GM04503 (cell line): ENCODE results near the gene ADPRH.
"Not testable (repeated sequence)": the region's sequence is repeated elsewhere in the genome, so short reads cannot be mapped to it uniquely, and the experiment has no call there.

Source experiments
- DNase-seq: peaks from one replicate; pipeline ENCODE4 v3.0.0-alpha.2; 2012; ENCODE audit warnings: low read depth

ADPRH gene

DNA sequence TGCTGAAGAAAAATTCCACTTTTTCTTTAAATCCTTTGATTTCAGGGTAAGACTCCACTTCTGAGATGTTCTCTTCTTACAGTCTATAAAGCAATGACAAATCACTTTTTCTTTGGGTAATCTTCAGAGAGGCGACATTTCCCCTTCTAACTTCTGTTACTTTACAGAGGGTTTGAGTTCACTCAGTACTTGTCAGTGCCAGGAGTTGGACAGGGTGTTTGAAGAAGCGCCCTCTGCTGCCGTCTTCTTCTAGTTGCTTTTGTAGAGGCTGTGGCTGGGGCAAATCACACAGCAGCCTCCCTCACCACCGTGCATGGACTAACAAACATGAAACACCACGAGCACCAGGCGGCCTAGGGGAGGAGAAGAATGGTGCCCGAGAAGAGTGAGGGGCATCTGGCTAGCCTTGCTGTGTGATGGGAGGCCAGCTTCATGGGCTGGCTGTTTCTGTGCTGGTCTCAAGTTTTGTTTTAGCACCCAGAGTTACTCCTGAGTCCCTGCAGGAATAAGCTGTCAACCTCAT lies 19.8 kb upstream of the ADPRH start, which contains the start of gene CD80:
TSS of gene CD80 (minus strand) at position 174 of the 523 bp plus-strand sequence. CDS start 1,886 bp downstream, outside the sequence.
- DNase-seq = no peak

DNA sequence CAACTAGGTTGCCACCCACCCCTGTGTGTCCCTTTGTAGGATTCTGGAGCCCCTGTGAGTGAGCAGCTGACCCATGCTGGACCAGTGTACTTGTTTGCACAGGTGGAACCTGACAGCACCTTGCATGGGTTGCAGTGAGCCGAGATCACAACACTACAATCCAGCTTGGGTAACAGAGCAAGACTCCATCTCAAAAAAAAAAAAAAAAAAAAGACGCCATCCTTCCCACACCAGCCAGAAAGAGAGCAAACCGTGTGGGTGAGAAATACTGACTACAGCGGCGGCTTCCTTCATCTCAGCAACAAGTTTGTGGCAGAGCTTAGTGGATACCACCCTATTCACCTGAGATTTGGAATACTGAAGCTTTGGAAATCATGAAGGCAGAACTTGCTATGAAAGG lies 19.1 kb upstream of the ADPRH start:
- no peak for DNase-seq

DNA sequence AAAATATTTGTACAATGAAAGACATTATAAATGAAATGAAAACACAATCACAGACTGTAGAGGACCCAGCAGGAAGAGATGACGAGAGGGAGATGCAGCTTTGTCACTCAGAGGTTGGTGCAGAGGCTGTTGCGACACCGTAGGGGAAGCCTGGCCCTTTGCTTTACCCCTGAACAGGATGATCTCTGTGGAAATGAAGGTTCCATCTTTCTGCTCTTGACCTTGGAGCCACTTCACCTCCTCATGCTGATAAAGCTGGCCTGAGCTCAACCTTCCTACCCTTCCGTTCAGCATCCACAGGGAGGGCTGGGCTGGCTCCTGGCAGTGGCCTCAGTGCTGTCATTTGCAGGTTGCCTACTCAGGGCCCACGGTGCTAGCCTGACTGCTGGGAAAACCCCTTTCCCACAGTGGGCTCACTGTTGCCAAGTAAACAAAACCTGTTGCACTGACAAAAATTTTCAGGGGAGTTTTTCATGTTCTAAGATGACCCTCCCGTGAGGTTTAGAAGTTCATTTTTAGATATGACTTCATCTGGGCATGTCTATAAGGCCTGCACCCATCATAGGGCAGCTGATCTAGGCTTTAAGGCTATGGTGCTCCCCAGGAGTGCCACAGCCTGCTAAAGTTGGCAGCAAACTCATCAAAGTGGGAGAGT lies 16.9 kb upstream of the ADPRH start:
- no peak for DNase-seq

DNA sequence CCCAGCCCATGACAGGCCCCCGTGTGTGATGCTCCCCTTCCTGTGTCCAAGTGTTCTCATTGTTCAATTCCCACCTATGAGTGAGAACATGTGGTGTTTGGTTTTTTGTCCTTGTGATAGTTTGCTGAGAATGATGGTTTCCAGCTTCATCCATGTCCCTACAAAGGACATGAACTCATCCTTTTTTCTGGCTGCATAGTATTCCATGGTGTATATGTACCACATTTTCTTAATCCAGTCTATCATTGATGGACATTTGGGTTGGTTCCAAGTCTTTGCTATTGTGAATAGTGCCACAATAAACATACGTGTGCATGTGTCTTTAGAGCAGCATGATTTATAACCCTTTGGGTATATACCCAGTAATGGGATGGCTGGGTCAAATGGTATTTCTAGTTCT lies 16.0 kb upstream of the ADPRH start:
- not testable (repeated sequence) for DNase-seq

DNA sequence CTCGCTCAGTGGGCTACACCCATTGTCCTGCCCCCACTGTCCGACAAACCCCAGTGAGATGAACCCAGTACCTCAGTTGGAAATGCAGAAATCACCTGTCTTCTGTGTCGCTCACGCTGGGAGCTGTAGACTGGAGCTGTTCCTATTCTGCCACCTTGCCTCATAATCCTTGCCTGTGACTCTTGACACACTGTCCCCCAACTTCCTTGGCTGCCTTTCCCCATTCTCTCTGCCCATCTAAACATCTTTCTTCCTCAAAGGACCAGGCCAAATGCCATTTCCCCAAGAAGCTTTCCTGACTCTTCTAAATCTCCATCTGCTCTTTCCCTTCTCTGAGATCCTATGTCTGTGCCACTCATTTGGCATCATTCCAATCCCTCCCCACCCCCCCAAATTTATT lies 10.1 kb upstream of the ADPRH start:
- no peak for DNase-seq

DNA sequence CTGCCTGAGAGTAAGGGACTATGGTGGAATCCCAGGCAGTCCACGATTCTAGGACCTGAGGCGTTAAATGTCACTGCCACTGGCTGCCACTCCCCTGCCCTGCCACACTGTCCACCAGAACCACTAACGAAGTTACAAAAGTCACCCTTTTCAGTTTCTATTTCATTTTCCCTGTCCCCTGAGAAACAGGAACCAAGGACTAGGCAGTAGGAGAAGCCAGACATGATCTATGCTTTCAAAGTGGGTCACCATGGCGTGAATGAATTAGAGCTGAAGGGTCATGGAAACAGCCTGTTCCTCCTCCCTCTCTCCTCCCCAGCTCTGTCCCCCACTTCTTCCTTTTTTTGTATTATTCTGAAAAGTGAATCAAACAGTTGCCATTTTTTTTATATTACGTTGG lies 9.1 kb upstream of the ADPRH start:
- no peak for DNase-seq

DNA sequence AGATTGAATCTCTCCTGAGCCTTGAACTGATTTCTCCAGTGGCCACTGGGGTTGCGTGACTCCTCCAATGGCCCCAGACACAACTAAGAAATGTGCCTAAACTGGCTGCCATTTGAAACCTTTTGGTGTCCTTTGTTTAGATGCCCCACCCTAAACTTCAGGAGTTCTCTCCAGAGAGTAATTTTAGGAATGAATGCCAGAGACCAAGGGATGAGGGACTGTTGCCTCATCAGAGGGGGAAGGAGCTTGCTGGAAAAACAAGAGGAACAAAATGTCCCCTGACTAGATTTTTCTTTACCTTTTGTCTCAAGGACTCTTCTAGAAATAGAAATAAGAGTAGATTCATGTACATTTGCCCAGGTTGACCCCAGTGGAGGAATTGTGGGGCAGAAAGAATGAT lies 8.1 kb upstream of the ADPRH start:
- DNase-seq = no peak

DNA sequence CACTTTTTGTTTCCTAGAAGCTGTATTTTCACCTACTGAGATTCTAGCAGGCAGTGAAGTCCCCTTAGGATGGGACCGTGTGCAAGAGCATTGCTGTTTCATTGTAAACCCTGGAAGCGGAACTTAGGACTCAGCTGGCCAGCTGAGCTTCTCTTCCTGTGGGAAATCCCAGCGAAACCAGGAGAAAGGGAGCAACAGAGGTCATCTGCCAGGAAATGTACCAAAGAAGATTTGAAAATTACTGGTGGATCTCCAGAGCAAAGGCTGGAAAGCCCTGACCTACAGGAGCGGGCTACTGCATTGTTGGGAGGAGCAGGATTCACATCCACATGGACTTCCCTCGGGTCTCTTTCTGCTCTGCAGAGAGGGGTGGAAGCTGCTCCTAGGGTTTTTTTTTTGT lies 7.6 kb upstream of the ADPRH start:
- no peak for DNase-seq

DNA sequence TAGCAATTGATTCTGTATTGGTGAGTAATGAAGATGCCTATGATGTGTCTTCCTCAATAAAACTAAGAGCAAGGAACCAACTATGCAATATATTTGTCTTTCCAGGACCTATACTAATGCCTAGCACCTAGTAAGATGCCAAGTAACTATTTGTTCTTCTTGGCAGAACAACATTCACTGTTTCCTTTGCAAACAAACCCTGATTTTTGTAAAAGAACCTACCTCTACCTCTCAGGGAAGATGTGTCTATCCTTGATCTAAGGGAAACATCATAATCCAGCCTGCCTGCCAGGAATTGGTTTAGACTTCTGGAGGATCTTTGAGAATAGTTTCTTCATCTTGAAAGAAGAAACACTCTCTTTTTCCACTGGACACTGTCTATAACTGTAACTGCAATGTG lies 3.8 kb upstream of the ADPRH start:
- DNase-seq = no peak

DNA sequence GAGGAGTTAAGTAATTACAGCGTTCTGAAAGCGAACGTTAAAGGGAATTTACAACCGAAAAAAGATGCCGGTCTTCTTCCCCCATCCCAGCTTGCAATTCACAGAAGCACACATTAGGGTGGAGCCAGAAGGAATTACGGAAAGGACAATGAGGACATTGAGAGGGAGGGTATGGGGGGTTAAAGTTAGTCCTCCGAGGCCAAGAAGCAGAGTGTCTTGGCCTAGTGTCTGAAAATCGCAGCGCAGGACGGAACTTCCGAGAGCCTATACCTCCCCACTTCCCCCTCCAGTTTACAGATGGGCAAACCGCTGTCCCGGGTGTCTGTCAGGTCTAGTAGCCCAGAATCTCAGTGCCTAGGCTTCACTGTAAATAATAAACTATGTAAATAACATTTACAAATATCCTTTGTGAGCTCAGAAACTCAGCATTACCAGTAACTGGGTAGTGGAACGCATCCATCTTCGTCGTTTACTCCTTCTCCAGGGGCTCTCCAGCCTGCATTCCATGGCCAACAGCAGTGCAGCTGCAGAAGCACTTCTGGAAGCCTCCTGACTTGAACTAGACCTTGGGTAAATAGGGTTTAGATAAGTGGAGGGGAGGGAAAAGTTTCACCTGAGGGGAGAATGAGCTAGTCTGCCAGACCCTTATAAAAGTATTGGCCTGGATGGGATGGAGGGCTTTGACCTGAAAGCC lies 922 bp downstream of the ADPRH start:
- no peak for DNase-seq

DNA sequence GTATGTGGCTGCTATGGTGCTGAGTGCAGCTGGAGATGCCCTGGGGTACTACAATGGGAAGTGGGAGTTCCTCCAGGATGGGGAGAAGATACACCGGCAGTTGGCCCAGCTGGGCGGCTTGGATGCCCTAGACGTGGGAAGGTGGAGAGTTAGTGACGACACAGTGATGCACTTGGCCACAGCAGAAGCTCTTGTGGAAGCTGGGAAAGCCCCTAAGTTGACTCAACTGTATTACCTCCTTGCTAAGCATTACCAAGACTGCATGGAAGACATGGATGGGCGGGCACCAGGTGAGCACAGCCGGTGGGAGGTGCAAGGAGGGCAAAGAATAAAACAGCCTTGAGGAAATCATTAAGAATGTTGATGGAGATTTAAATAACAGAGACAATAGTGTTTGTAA lies 2.9 kb downstream of the ADPRH start:
- no peak for DNase-seq

DNA sequence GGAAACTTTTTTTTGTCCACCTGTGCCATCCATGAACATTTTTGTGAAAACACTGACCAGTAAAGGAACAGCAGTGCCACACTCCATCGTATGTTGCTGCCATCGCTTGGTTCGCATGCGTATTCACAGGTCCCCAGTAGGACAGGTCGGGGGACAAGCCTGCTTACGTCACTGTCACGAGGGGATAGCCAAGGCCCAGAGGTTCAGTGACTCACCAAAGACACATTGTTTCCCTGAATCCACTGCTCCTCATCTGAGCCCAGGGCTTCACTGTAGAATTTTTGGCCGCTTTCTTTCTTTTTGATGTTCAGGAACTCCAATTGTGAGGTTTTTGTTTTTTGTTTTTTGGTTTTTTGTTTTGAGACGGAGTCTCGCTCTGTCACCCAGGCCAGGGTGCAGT lies 5.9 kb downstream of the ADPRH start:
- DNase-seq = no peak

DNA sequence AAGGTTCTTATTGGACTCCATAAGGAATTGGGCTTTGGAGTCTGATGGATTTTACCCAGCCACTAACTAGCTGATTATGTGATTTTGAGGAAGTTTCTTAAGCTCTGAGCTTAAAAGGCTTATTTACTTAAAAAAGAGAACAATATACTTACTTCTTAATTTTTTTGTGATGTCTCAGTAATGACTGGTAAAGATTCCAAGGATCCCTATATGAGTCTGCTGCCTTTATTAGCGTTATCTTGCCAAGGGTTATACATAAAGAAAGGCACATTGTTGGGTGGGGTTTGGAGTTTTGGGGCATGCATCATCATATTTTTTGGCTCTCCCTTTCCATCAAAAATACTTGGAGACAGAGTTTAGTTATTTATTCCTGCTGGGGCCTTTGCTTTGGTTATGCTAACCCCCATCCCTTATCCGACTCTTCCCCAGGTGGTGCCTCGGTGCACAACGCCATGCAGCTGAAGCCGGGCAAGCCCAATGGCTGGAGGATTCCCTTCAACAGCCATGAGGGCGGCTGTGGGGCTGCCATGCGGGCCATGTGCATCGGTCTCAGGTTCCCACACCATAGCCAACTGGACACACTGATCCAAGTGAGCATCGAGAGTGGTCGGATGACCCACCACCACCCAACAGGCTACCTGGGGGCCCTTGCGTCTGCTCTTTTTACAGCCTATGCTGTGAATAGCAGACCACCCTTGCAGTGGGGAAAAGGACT lies 6.7 kb downstream of the ADPRH start:
- no peak for DNase-seq

DNA sequence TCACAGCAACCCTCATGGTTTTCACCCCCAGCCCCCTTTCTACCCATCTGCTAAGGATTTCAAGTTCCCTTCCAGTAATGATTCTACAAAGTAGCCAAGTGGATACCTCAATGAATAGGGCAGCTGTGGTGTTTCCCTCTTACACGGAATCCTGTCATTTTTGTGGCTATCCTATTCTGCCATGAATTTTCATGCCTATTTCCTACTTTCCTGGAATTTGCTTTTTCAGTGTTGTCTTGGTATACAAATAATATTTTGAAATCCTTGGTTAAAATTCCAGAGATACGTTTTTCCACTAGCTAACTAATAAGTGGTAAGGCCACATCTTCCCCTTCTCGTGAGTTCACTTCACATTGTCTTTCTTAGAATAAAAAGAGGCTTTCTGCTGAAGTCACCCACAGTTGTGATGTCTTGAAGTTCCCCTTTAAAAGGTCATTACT lies 7.5 kb downstream of the ADPRH start:
- DNase-seq = peak; percentile 61

DNA sequence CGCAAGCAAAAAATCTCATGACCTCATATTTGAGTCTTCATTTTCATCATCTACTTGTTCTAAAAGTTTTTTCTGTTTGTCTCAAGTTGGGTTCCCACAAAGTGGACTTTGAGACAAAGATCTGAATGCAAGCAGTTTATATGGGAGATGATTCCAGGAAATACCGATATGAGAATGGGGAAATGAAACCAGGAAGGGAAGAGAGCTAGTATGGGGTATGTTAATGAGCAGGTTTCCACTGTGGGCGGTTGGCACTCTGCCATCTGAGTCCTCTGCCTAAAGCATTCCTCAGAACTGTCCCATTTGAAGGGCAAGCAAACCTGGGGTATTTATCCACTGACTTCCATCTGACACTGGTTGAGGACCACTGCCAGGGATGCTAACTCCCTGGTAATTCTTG lies 8.8 kb downstream of the ADPRH start:
- no peak for DNase-seq

DNA sequence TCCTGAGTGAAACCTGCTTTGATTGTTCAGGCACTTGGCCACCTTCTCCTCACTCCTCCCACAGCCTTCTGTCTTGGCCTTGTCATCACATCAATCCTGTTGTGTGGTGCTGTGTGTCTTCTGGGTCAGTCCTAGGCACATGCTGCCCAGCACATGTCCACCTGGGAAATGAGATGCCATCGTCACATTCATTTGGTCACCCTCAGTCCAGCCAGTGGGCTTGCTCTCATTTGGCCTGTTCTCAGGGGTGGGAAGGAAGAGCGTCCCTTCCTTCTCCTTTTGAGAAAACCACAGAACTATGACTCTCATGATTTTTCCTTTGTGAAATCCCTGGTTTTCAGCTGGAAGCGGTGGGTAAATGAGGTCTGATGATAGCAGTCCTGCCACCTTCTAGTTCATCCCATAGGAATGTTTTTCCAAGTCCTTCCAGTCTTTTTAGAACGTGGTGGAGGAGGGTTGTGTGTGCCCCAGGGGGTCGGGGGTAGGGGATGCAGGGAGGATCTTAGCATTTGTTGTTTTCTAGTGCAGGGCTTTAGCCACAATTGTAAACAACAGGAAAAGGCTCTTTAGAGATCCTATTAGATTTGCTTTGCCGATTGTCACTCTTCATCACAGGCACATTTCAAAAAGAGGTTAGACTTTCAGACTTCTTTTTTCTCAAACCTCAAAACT lies 9.9 kb downstream of the ADPRH start:
- DNase-seq = no peak

DNA sequence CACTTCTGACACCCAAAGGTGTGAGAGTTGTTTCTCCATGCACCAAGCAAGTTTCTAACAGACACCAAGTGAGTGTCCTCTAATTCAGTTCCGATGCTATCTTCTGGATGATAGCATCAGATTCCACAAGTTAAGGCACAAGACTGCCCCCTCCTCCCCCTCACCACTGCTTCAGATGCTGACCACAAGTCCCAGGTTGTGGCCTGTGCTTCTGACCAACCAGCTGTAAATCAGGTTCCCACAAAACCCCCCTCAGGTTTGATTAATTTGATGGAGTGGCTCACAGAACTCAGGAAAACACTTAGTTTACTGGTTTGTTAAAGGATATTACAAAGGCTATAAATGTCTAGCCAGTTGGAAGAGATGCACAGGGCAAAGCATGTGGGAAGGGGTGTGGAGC lies 11.4 kb downstream of the ADPRH start:
- DNase-seq = no peak

DNA sequence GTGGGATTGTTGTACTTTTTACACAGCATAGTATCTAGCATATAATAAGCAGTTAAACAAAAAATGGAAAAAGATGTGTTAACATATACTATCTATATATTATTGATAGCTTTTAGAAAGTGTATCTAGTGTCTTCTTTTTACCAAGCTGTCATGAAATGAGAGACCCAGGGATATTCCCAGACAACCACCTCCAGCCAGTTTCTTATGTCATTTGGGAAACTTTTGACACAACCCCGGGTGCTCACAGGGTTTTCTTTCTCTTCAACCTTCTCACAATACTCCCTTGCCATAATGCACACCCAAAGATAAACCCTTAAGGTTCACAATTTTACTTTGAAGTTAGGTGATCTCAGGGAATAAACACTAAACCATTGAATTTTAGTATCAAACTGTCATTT lies 13.6 kb downstream of the ADPRH start:
- DNase-seq = no peak

DNA sequence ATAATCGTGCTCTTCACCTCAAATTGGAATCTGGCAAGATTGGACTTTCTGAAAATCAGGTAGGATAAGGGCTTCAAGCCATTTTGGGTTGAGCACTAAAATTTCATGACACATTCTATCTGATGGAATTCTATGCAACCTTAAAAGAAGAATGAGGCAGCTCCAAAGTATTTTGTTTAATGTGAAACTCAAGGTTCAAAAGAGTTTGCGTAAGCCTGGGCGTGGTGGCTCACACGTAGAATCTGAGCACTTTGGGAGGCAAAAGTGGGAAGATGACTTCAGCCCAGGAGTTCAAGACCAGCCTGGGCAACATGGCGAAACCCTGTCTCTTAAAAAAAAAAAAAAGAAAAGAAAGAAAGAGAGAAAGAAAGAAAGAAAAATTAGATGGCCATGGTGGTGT lies 14.8 kb downstream of the ADPRH start:
- no peak for DNase-seq

DNA sequence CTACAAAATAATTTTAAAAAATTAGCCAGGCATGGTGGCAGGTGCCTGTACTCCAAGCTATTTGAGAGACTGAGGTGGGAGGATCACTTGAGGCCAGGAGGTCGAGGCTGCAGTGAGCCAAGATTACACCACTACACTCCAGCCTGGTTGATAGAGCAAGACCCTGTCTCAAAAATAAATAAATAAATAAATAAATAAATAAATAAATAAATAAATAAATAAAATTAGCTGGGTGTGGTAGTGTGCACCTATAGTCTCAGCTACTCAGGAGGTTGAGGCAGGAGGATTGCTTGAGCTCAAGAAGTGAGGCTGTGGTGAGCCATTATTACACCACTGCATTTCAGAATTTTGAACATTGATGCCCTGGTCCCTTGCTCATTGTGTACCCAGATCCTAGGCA lies 15.6 kb downstream of the ADPRH start:
- DNase-seq = not testable (repeated sequence)

DNA sequence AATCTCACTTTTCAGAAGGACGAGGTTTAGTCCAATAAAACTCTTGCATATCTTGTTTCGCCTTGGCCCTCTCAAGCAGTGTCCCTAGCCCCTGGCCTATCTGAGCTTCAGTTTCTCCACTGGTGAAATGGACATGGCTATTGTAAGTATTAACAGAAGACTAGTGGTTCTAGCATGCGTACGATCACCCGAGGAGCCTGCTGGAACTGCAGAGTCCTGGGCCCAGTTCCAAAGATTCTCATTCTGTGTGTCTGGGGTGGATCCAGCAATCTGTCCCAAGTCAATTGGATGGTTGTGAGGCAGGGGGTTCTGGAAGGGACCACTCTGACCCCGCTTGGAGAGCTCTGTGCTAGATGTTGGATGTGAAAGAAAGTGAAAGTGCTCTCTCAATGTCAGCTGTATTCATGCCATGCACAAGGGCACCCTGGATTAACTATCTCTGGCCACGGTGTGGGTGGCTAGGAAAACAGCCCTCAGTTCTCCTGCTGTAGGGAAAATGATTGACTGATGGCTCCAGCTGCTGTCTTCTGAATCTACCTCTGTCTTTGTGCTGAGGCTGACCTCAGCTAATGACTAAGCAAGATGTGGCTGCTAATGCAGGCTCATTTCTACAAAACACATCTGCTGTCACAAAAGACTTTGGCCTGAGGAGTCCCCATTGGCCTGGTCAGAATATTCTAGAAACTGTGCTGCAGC lies 16.5 kb downstream of the ADPRH start:
- no peak for DNase-seq

DNA sequence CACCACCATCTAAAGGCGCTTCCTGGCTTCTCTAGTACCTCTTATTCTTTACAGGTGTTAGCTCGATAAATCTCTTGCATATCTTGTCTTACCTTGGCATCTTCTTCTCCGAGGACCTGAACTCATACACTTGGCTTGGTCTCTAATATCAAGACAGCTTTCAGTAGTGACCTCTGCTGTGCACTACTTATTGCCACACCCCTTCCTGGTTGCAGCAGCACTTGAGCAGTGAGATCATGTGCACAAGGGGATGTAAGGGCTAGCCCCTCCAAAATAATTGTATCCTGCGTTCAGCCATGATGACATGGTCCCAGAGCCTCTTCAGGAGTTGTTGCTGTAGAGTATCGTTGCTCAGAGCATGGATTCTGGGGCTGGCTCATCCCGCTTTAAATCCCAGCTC lies 17.1 kb downstream of the ADPRH start:
- DNase-seq = no peak
